SU-DHL-6 (cell line): ENCODE results near the gene CD209.
"Not testable (repeated sequence)": the region's sequence is repeated elsewhere in the genome, so short reads cannot be mapped to it uniquely, and the experiment has no call there.

Source experiments
- H2AFZ ChIP-seq: fragments of 200-600 bp; sonication (generic); 2 replicates; pipeline ENCODE4 v1.6.1; 2014; ENCODE audit warnings: low read depth, mild to moderate bottlenecking, moderate library complexity, mixed read lengths, antibody characterized with exemption, low read length; ENCODE audit not compliant: severe bottlenecking
- H3F3A ChIP-seq: fragments of 200-600 bp; shearing (Covaris generic); 2 replicates; pipeline ENCODE4 v1.6.0; 2016; ENCODE audit warnings: antibody characterized with exemption, mild to moderate bottlenecking; ENCODE audit not compliant: insufficient read depth
- H3K27ac ChIP-seq: fragments of 200-600 bp; sonication (generic); 2 replicates; pipeline ENCODE4 v1.5.1; 2016; ENCODE audit warnings: low read depth, mild to moderate bottlenecking, low read length, moderate library complexity, mixed read lengths
- H3K27me3 ChIP-seq: fragments of 200-600 bp; sonication (generic), shearing (Covaris generic); 2 replicates; pipeline ENCODE4 v1.6.0; 2014; ENCODE audit warnings: mild to moderate bottlenecking, low read length
- H3K36me3 ChIP-seq: fragments of 200-600 bp; sonication (generic); 2 replicates; pipeline ENCODE4 v1.6.1; 2014; ENCODE audit warnings: mild to moderate bottlenecking, low read length, mixed read lengths
- H3K4me2 ChIP-seq: fragments of 300-600, 200-600 bp; shearing (Covaris generic), sonication (generic); 2 replicates; pipeline ENCODE4 v1.6.0; 2014; ENCODE audit warnings: low read length, low read depth, mild to moderate bottlenecking; ENCODE audit not compliant: poor library complexity, severe bottlenecking
- H3K4me3 ChIP-seq: fragments of 200-600 bp; sonication (generic); 2 replicates; pipeline ENCODE4 v1.5.1; 2014; ENCODE audit warnings: antibody characterized with exemption, low read length, mild to moderate bottlenecking, mixed read lengths; ENCODE audit not compliant: insufficient read depth, poor library complexity, severe bottlenecking
- H3K79me2 ChIP-seq: fragments of 200-600 bp; sonication (generic); 2 replicates; pipeline ENCODE4 v1.6.1; 2014; ENCODE audit warnings: mild to moderate bottlenecking, low read length, moderate library complexity; ENCODE audit not compliant: insufficient read depth
- H3K9ac ChIP-seq: fragments of 200-600 bp; sonication (generic); 2 replicates; pipeline ENCODE4 v1.7.0; 2014; ENCODE audit warnings: mild to moderate bottlenecking, low read length
- H3K9me2 ChIP-seq: fragments of 200-600 bp; sonication (generic); replicated peaks from 2 replicates; pipeline ENCODE4 v1.6.1; 2014; ENCODE audit warnings: low read length; ENCODE audit not compliant: insufficient read depth
- H3K9me3 ChIP-seq: fragments of 200-600 bp; sonication (generic); 2 replicates; pipeline ENCODE4 v1.6.1; 2014; ENCODE audit warnings: low read length, mixed read lengths; ENCODE audit not compliant: insufficient read depth
- H4K20me1 ChIP-seq: fragments of 200-600 bp; sonication (generic); 2 replicates; pipeline ENCODE4 v1.6.1; 2014; ENCODE audit warnings: low read depth, mild to moderate bottlenecking, antibody characterized with exemption, low read length, moderate library complexity, mixed read lengths
- EZH2phosphoT487 ChIP-seq: fragments of 200-600 bp; sonication (generic), shearing (Covaris generic); conservative IDR thresholded peaks from 2 replicates; pipeline ENCODE4 v1.6.1; 2018; ENCODE audit warnings: mild to moderate bottlenecking, antibody characterized with exemption, low read length, moderate library complexity, mixed read lengths
- TF ChIP-seq, protein P1 (sequence below): fragments of 200-600 bp; sonication (generic); IDR thresholded peaks from one replicate; pipeline ENCODE4 v1.5.1; 2017; ENCODE audit warnings: antibody characterized with exemption, mild to moderate bottlenecking, low read length, moderate library complexity; ENCODE audit not compliant: insufficient read depth, poor library complexity, severe bottlenecking

The CD209 gene

DNA sequence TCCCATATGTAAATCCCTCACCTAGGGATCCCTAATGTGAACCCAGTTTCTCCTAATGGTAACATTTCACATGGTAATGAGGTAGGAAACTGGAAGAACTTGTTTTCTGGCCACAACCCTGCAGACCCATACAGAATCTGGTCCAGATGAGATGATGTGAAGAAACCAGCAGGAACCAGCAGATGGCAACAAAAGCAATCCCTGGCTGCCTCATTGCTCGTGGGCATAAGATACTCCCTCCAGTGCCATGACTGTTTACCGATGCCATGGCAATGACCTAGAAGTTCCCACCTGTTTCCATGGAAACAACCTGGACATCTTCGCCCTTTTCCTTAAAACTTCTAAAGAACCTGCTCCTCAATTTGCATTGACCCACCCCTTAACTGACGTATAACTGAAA, 1.4 kb upstream of the CD209 start:
- H3K9me3 ChIP-seq, result no peaks in the 10 kb centered on the region
- no peak overlapping the region for H3K4me3 ChIP-seq
- H3K27me3 ChIP-seq, result no peaks in the 10 kb centered on the region
- H3K4me2 ChIP-seq, result no peak overlapping the region
- no peaks in the 10 kb centered on the region for H4K20me1 ChIP-seq
- no peak for TF ChIP-seq EZH2phosphoT487
- TF ChIP-seq, protein P1, sequence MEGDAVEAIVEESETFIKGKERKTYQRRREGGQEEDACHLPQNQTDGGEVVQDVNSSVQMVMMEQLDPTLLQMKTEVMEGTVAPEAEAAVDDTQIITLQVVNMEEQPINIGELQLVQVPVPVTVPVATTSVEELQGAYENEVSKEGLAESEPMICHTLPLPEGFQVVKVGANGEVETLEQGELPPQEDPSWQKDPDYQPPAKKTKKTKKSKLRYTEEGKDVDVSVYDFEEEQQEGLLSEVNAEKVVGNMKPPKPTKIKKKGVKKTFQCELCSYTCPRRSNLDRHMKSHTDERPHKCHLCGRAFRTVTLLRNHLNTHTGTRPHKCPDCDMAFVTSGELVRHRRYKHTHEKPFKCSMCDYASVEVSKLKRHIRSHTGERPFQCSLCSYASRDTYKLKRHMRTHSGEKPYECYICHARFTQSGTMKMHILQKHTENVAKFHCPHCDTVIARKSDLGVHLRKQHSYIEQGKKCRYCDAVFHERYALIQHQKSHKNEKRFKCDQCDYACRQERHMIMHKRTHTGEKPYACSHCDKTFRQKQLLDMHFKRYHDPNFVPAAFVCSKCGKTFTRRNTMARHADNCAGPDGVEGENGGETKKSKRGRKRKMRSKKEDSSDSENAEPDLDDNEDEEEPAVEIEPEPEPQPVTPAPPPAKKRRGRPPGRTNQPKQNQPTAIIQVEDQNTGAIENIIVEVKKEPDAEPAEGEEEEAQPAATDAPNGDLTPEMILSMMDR, result no peak
- H3K9me2 ChIP-seq, result no peaks in the 10 kb centered on the region
- no peak overlapping the region for H2AFZ ChIP-seq
- no peaks in the 10 kb centered on the region for H3K79me2 ChIP-seq
- no peak overlapping the region for H3K9ac ChIP-seq
- no peak overlapping the region for H3K27ac ChIP-seq
- no peaks in the 10 kb centered on the region for H3F3A ChIP-seq
- no peaks in the 10 kb centered on the region for H3K36me3 ChIP-seq

DNA sequence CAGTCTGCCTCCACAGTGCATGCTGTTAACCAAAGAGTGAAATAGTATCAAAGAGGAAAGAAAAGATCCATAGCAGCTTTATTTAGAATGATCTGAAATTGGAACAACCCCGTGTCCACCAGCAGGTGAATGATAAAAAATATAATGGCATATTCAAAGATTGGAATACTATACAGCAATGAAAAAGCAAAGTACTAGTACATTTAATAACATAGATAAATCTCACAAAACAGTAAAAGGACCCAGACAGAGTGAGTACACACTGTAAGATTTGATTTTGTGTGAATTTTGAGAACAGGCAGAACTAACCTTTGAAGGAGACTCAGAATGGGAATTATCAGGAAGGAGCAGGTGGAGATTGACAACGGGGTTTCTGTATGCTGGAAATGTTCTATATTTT, 837 bp upstream of the CD209 start:
- no peaks in the 10 kb centered on the region for H3K9me2 ChIP-seq
- no peaks in the 10 kb centered on the region for H3K27me3 ChIP-seq
- TF ChIP-seq, protein P1, result no peak
- TF ChIP-seq EZH2phosphoT487, result no peak
- H3K27ac ChIP-seq, result no peak overlapping the region
- H3K79me2 ChIP-seq, result no peaks in the 10 kb centered on the region
- no peaks in the 10 kb centered on the region for H3K9me3 ChIP-seq
- no peaks in the 10 kb centered on the region for H4K20me1 ChIP-seq
- no peaks in the 10 kb centered on the region for H3F3A ChIP-seq
- no peak overlapping the region for H3K4me2 ChIP-seq
- no peak overlapping the region for H2AFZ ChIP-seq
- no peak overlapping the region for H3K4me3 ChIP-seq
- no peak overlapping the region for H3K9ac ChIP-seq
- H3K36me3 ChIP-seq, result no peaks in the 10 kb centered on the region

DNA sequence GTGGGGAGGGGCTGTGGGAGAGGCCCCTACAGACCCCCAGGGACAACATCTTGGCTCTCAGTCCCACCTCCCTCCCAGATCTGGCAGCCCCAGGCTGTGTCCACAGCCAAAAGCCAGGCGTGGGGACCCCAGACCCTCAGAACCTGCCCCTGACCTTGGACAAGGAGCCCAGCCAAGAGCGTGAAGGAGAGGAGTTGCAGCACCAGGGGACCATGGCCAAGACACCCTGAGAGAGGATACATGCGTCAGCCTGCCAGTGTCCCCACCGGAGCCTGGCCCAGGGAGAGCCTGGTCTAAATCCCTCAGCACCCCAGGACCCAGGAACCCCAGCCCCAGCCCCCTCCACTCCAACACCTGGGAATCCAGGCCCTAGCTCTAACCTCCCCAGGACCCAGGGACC, 1.0 kb downstream of the CD209 start:
- H3K4me3 ChIP-seq, H3K79me2 ChIP-seq, H3F3A ChIP-seq, H3K9ac ChIP-seq, H3K36me3 ChIP-seq, H4K20me1 ChIP-seq, H3K4me2 ChIP-seq, H2AFZ ChIP-seq, H3K27me3 ChIP-seq, H3K9me2 ChIP-seq, H3K27ac ChIP-seq, H3K9me3 ChIP-seq: not testable (repeated sequence)

DNA sequence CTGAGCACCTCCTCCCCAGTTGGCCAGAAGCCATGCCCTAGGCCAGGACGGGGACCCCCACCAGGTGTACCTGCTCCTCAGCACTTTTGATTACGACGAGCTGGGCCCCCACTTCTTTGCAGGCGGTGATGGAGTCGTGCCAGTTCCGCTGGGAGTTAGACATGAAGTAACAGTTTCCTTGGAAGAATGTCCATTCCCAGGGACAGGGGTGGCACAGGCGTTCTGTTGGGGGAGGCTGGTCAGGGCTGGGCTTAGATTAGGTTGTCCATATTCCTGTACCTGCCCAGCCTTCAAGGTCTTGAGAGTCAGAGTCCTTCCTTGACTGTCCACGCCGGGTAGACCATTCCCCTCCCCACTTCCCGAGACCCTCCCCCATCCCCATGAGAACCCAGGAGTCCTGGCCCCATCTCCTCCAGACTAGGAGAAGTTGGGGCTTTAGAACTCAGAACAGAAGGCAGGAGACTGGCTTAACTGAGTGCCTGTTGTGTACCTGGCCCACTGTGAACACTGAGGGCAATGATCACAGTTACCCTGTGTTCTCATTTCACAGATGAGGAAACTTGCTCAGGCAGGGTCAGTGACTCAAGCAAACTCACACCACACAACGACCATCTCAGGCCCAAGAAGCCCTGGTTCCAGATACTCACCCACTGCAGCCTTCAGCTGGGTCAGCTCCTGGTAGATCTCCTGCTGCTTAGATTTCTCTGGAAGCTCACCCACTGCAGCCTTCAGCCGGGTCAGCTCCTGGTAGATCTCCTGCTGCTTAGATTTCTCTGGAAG, 2.3 kb downstream of the CD209 start:
- Histone ChIP-seq H3K27ac (no peak overlapping the region), H3K9me3 (no peaks in the 10 kb centered on the region), H4K20me1 (no peaks in the 10 kb centered on the region), H3K4me3 (no peak overlapping the region), H3K27me3 (no peaks in the 10 kb centered on the region), H3K4me2 (no peak overlapping the region), H2AFZ (no peak overlapping the region), H3K9me2 (no peaks in the 10 kb centered on the region), H3K9ac (no peak overlapping the region), H3F3A (no peaks in the 10 kb centered on the region), H3K36me3 (no peaks in the 10 kb centered on the region), H3K79me2 (no peaks in the 10 kb centered on the region)
- TF ChIP-seq, protein P1, result no peak
- TF ChIP-seq EZH2phosphoT487, result no peak
